ENCODE measurements around the gene RAB5B. TPM values are rescaled to one million over a fixed set of nuclear protein-coding genes. Genes with fewer than 3 reads are reported as not detected.
"Not testable (repeated sequence)": the region's sequence is repeated elsewhere in the genome, so short reads cannot be mapped to it uniquely, and the experiment has no call there.

Gene RAB5B
- total RNA-seq, 1 donor from 2014 or later, result 128 TPM

DNA sequence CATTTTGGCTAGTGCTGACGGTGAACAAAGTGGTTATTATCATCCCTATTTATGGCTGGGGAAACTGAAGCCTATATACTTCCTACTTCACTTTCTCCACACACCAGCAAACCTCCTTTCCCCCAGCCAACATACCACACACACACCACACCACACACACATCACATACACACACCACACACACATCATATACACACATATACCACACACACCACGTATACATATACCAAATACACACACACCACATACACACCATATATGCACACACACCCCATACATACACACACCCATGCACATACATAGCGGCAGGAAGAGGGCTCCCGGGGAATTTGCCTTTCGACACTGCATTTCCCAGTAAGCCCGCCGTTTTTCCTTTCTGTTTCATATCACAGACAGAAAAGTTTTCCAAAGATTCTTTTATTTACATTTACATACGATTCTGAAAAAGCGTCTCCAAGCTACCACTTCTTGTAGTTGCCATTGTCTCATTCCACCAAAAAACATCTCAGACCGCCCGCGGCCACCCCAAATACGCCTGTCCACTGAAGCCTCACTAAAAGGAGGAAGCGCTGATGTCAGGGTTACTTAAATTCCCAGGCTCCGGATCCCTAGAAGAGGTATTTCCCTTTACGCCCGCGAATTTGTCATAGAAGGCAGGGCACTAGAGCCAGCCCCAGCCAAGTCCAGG, 823 bp upstream of the RAB5B start:
- intact Hi-C loops (cut with micrococcal nuclease), result no loop called here
- ATAC-seq, result peak; percentile 1
- DNase-seq, result no peak

DNA sequence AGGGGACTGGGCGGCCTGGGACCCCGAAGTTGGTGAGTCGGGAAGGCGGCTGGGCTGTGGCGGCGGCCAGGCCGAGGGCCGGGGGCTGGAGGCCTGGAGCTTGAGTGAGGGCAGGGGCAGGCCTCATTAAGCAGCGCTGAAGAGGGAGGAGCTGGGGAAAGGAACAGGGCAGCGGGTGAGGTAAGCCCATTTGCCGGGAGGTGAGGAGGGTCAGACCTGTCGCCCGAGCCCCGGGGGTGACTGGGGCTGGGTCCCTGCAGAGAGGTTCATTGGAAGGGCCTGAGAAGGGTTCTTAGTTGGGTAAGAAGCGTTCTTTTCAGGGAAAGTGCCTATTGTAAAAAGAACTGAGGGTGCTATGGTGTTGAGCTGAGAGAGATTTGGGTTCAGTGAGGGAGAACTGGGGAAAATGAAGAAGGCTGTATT, 441 bp downstream of the RAB5B start:
- intact Hi-C loops (cut with micrococcal nuclease), result no loop called here
- DNase-seq, result no peak
- ATAC-seq, result peak; percentile 52

DNA sequence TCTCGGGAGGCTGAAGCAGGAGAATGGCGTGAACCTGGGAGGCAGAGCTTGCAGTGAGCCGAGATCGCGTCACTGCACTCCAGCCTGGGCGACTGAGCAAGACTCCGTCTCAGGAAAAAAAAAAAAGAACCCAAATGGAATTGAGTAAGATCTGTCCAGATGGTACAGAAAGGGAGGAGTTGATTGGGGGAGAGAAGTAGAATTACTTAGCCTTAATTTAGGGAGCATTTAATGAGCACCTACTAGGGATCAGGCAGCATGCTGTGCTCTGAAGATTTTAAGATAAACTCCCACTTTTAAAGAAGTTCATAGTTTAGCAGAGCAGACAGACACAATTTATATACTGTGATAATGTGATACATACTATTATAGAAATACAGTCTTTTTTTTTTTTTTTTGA, 4.5 kb downstream of the RAB5B start:
- ATAC-seq, result no peak
- no peak for DNase-seq
- intact Hi-C loops (cut with micrococcal nuclease), result no loop called here

DNA sequence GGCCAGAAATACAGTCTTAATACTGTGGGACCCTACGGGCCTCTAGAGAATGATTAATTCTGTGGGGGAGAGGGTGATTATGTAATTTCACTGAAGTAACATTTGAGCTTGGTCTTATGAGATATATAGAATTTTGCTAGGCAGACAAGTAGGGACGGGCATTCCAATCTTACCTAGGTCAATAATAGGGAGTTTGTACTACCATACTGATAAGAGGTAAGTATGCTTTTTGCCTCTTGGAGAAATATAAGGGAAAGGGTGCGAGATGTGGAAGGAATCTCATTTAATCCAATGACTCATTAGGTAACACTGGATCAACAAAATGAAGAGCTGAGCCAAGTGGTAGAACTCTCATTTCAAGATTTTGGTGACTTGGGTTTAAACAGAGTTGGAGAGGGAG, 5.2 kb downstream of the RAB5B start:
- ATAC-seq, result no peak
- DNase-seq, result no peak
- intact Hi-C loops (cut with micrococcal nuclease), result no loop called here

DNA sequence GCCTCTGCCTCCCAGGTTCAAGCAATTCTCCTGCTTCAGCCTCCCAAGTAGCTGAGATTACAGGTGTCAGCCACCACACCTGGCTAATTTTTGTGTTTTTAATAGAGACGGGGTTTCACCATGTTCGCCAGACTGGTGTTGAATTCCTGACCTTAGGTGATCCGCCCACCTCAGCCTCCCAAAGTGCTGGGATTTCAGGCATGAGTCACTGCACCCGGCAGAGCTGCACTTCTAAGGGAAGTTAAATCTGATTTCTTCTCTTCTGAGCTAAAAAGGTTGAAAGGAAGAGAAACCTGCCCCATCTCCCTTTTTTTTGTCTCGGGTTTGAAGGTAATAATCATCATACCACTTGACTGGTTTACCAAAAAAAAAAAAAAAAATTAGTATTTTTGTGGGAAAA, 8.0 kb downstream of the RAB5B start:
- DNase-seq; ATAC-seq; intact Hi-C loops (cut with micrococcal nuclease): not testable (repeated sequence)

DNA sequence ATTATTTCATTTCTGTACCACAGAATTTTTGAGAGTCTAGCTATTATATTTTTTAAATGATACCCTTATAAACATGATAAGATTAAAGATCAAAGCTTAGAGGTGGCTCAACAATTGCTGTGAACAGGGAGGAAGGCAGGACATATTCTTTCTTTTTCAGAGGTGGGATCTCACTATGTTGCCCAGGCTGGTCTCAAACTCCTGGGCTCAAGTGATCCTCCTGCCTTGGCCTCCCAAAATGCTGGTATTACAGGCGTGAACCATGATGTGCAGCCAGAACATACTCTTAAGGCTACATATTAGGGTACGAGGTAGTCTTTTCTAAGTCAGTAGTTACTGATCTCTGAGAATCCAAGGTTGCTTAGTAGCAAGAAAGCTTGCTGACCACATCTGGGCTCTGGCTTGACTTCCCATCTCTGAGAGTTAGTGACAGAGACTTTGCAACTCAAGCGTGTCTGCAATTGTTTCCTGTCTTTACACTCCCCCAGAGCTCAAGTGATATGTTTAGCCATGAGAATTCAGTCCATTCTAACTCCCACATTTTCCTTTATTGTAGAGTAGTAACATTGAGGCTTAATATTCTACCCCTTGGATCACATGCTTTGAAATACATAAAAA, 8.6 kb downstream of the RAB5B start:
- DNase-seq, result no peak
- no peak for ATAC-seq
- intact Hi-C loops (cut with micrococcal nuclease), result no loop called here

DNA sequence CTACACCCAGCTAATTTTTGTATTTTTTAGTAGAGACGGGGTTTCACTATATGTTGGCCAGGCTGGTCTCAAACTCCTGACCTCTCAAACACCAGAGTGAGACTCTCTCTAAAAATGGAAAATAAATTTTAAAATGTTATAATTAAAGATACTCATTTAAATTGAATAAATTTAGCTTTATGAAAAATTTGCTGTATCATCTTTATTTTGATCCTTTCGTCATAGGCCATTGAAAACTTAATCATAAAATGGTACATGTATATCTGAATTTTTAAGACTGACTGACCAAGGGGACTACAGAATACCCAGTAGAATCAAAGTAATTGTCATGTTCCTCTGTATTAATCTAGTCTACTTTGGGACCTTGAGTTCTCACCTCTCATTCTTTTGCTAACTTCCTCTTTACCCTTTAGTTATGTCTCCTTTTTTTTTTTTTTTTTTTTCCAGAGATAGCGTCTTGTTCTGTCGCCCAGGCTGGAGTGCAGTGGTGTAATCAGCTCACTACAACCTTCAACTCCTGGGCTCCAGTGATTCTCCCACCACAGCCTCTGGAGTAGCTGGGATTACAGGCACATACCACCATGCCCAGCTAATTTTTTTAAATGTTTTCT, 9.5 kb downstream of the RAB5B start:
- intact Hi-C loops (cut with micrococcal nuclease), result no loop called here
- ATAC-seq (peak; percentile 44), DNase-seq (no peak)

DNA sequence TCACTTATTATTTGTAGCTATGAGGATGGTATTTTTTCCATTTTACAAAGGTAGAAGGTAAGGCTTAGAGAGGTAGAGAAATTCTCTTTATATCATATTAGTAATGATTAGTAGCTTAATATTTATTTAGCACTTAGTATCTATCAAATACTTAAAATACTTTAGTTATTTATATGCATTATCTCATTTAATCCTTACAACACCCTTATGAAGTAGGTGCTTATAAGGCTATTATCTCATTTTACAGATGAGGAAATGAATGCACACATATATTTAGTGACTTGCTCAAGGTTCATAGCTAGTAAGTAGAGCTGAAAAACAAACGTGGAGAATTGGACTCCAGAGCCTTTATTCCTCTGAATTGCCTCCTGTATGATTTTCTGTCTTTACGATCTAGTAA, 11.0 kb downstream of the RAB5B start:
- DNase-seq (no peak), ATAC-seq (no peak)
- intact Hi-C loops (cut with micrococcal nuclease), result no loop called here

DNA sequence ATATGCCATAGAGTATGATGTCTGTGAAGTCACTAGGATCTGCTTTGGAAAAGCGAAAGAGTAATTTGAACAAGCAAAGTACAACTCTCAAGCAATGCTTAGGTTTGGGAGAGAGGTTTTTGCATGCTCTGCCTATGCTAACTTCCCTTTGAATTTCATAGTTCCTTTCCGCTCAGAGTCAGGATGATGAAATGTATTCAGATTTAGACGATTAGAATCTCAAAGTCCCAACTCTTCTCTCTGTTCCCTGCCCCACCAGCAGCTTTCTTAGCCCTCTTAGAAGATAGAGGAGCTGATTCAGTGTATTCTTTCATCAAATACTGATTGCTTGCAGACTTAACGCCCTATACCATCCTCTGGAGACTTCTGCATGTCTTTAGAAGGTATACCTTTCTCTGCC, 11.5 kb downstream of the RAB5B start:
- intact Hi-C loops (cut with micrococcal nuclease), result no loop called here
- DNase-seq, result no peak
- no peak for ATAC-seq

DNA sequence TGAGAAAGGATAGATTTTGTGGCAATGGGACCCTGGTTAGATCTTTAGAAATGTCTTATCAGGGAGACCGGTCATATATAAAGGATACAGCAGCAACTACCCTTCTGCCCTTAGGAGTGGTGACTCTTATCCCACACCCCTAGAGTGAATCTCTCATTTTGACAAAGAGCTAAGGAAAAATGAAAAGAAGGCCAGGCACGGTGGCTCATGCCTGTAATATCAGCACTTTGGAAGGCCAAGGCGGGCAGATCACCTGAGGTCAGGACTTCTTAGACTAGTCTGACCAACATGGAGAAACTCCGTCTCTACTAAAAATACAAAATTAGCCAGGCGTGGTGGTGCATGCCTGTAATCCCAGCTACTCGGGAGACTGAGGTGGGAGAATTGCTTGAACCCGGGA, 12.1 kb downstream of the RAB5B start:
- not testable (repeated sequence) for DNase-seq

DNA sequence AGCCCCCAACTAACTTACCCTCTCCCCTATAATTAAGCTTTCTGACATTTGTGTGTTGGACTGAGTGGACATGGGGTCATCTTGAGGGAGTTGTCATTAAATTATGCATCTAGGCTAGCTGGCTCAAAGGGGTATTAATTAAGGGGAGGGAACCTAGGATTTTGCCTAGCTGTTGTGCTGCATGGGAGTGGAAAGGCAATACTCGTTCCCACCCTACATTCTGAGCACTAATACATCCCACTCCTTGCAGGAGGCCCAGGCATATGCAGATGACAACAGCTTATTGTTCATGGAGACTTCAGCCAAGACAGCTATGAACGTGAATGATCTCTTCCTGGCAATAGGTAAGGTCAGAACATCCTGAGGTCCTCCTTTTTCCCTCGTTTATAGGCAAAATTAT, 17.2 kb downstream of the RAB5B start:
- ATAC-seq (no peak), DNase-seq (no peak)
- intact Hi-C loops (cut with micrococcal nuclease), result no loop called here

More for the DNA sequence above, 12.1 kb downstream of the RAB5B start:
- intact Hi-C loops (cut with micrococcal nuclease); ATAC-seq: not testable (repeated sequence)

DNA sequence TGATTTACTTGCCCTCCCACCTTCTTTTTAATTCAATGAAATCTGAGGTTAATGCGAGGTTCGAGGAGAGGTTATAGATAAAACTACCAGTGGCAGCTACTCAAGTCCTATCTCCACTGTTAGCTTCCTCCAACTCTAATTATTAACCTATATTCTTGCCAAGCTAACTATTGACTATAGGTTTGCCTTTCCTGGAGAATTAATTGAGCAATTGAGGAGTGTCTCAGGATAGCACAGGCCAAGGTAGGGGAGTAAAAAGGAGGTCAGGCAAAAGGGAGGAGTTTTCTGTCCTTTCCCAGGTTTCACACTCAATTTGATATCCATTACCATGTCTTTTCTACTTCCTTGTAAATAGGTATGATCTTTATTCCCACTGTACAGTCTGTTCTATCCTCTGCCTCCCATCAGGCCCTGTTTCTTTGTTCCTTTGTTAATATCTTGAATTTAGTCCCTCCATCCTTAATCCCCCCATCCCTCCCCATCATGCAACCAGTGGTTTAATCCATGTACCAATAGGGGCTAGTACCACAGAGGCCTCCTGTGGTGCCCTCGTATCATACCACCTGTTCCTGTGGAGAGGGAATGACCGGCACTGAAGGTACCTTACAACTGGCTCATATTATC, 19.5 kb downstream of the RAB5B start:
- DNase-seq (no peak), ATAC-seq (no peak)
- intact Hi-C loops (cut with micrococcal nuclease), result no loop called here

DNA sequence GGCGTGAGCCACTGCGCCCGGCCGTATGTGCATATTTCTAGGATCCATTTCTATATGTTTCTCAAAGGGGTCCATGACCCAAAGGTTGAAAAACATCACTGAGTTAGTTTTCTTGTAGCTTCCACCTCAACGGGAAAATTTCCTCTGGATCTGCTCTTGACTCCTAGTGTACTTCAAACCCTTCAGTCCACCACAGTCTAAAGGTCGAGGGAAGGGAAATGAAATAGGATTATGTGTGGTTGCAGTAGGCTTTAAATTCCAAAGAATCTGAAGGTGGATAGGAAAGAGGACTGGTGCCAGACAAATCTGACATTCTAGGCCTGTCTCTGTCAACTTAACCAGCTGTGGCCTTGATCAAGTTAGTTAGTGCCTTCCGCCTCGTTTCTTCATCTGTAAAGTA, 21.5 kb downstream of the RAB5B start:
- intact Hi-C loops (cut with micrococcal nuclease), result no loop called here
- DNase-seq, result no peak
- no peak for ATAC-seq

DNA sequence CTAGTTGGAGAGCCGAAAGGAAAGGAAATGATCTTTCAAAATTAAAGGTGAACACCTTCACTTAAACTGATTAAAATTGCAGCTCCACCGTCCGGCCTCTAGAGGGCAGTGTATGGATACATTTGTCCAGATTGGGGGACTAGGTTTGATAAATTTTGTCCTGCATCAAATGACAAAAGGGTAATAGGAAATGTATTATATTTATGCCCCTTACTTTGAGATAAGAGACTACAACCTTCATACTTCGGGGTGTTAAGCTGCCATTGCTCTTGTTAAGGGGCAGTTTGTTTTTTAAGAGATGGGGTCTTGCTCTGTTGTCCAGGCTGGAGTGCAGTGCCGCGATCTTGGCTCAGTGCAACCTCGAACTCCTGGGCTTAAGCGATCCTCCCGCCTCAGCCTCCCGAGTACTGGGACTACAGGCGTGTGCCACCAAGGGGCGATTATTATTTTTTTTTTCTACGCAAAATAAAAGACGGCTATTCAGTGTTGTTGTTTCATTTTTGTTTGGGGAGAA, 22.4 kb downstream of the RAB5B start:
- intact Hi-C loops (cut with micrococcal nuclease), result no loop called here
- DNase-seq, result no peak
- peak; percentile 53 for ATAC-seq

DNA sequence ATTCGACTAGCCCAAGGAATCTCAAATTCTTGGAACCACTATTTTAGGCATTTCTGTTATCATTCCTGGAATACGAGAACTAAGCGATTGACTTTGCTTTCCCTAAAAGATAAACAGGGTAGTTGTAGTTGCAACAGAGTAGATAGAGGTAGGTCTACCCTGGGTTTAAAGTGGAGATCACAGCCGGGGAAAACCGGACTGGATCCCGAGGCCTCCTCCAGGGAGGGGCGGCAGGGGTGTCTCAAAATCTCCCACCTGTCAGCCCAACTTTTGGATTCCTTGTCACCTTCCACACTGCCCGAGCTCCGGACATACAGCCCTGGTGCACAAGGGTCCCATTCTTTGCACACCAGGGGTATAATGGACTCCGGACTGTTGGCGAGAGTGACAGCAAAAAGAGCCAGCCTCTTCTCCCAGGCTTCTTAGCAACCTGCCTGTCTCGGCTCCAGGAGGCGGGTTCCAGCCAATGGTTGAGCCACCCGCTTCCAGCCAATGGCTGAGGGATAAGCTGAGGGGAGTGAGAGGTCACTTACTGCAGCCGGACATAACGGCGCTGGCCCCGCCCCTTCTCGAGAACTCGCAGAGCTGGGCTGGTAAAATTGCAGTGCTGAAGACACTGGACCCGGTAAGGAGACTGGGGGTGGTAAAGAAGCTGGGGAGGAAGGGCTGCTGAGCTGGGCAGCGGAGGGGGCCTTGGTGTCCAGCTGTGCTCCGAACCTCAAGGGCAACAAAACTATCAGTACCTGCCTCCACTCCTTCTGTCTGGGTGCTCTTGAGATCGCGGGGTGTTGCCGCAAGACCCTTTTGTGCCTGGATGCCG, 23.0 kb downstream of the RAB5B start, which contains the start of gene SUOX:
Gene SUOX, plus strand, starts transcription at position 562 of the 820 bp plus-strand sequence. CDS start 4,946 bp downstream, outside the sequence.
- DNase-seq (peak; percentile 97), ATAC-seq (peak; percentile 99)
- intact Hi-C loops (cut with micrococcal nuclease), result no loop called here

DNA sequence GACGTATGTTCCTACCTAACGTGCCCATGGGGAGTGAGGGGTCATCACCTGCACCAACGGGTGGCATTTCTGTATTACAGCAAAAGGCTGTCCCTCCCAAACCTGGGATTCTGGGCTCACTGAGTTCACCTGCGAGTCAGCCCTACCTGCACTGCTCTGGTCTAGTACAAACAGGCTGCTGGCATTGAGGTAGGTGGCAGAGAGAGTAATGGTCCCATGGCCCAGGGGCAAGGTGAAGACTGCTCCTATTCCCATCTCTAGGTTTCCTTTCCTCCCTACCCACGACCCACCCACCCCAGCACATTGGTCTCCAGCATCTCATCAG, 23.6 kb downstream of the RAB5B start:
- peak; percentile 4 for ATAC-seq
- intact Hi-C loops (cut with micrococcal nuclease), result no loop called here
- DNase-seq, result no peak

DNA sequence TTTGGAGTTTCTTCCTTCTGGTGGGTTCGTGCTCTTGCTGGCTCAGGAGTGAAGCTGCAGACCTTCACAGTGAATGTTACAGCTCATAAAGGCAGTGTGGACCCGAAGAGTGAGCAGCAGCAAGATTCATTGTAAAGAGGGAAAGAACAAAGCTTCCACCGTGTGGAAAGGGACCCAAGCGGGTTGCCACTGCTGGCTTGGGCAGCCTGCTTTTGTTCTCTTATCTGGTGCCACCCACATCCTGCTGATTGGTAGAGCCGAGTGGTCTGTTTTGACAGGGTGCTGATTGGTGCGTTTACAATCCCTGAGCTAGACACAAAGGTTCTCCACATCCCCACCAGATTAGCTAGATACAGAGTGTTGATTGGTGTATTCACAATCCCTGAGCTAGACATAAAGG, 25.6 kb downstream of the RAB5B start:
- intact Hi-C loops (cut with micrococcal nuclease); DNase-seq: not testable (repeated sequence)

DNA sequence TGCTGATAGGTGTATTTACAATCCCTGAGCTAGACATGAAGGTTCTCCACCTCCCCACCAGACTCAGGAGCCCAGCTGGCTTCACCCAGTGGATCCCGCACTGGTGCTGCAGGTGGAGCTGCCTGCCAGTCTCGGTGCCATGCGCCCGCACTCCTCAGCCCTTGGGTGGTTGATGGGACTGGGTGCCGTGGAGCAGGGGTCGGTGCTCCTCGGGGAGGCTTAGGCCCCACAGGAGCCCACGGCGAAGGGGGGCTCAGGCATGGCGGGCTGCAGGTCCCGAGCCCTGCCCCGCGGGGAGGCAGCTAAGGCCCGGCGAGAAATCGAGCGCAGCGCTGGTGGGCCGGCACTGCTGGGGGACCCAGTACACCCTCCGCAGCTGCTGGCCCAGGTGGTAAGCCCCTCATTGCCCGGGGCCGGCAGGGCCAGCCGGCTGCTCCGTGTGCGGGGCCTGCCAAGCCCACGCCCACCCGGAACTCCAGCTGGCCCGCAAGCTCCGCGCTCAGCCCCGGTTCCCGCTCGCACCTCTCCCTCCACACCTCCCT, 26.2 kb downstream of the RAB5B start:
- ATAC-seq; DNase-seq; intact Hi-C loops (cut with micrococcal nuclease): not testable (repeated sequence)

More for the DNA sequence above, 25.6 kb downstream of the RAB5B start:
- ATAC-seq, result not testable (repeated sequence)
